Smooth muscle cell (in vitro differentiated cells): ENCODE data around the gene NAV2. TPM values are rescaled to one million over a fixed set of nuclear protein-coding genes. Genes with fewer than 3 reads are reported as not detected.

Experiments
- DNase-seq: peaks from one replicate; lab custom pipeline; 2025; ENCODE audit not compliant: unreplicated experiment; lab: John Stamatoyannopoulos, UW
- H2AFZ ChIP-seq: fragments of 200-600 bp; sonication (generic); 2 replicates; pipeline ENCODE4 v1.6.0; 2016; ENCODE audit warnings: antibody characterized with exemption, low read depth, mild to moderate bottlenecking
- H3F3A ChIP-seq: fragments of 200-600 bp; sonication (generic); 2 replicates; pipeline ENCODE4 v1.6.0; 2017; ENCODE audit warnings: antibody characterized with exemption, low read depth
- H3K27ac ChIP-seq: fragments of 200-600 bp; sonication (generic); 2 replicates; pipeline ENCODE4 v1.5.1; 2016; ENCODE audit warnings: low read depth, mild to moderate bottlenecking
- H3K27me3 ChIP-seq: fragments of 200-600 bp; sonication (generic); 2 replicates; pipeline ENCODE4 v1.6.1; 2016; ENCODE audit warnings: low read depth, mild to moderate bottlenecking
- H3K36me3 ChIP-seq: fragments of 200-600 bp; sonication (generic); 2 replicates; pipeline ENCODE4 v1.5.1; 2016; ENCODE audit warnings: low read depth
- H3K4me1 ChIP-seq: fragments of 200-600 bp; sonication (generic); 2 replicates; pipeline ENCODE4 v1.5.1; 2016; ENCODE audit warnings: low read depth
- H3K4me2 ChIP-seq: fragments of 200-600 bp; sonication (generic); 2 replicates; pipeline ENCODE4 v1.6.0; 2016; ENCODE audit warnings: mild to moderate bottlenecking
- H3K4me3 ChIP-seq: fragments of 200-600 bp; sonication (generic); 2 replicates; pipeline ENCODE4 v1.5.1; 2016; ENCODE audit warnings: mild to moderate bottlenecking
- H3K79me2 ChIP-seq: fragments of 200-600 bp; sonication (generic); 2 replicates; pipeline ENCODE4 v1.6.0; 2016; ENCODE audit warnings: low read depth, mild to moderate bottlenecking
- H3K9ac ChIP-seq: fragments of 200-600 bp; sonication (generic); 2 replicates; pipeline ENCODE4 v1.6.0; 2016; ENCODE audit warnings: low read depth
- H3K9me3 ChIP-seq: fragments of 200-600 bp; sonication (generic); replicated peaks from 2 replicates; pipeline ENCODE4 v1.5.1; 2016; ENCODE audit warnings: low read depth
- H4K20me1 ChIP-seq: fragments of 200-600 bp; sonication (generic); 2 replicates; pipeline ENCODE4 v1.6.0; 2016; ENCODE audit warnings: low read depth
- CTCF ChIP-seq: fragments of 200-600 bp; sonication (generic); IDR thresholded peaks from 2 replicates; pipeline ENCODE4 v1.5.1; 2017; ENCODE audit warnings: borderline replicate concordance, mild to moderate bottlenecking, antibody characterized with exemption; ENCODE audit not compliant: insufficient read depth, poor library complexity, severe bottlenecking
- WGBS: methylation state at CpG from one replicate; pipeline ENCODE4 v1.1.7; 2016; ENCODE audit warnings: low lambda C conversion rate; 5-methylcytosine and 5-hydroxymethylcytosine counted together
- polyA plus RNA-seq: library from polyadenylated mRNA; unstranded; fragments of >200 nt; fragmentation: Nextera tagmentation; extraction: Ambion mirVana; gene quantifications from 2 replicates; pipeline ENCODE4 v1.2.1, GENCODE V29; 2016
- total RNA-seq: library from RNA; depleted of rRNA; stranded (reverse); fragments of >200 nt; gene quantifications from 2 replicates; pipeline ENCODE4 v1.2.3, GENCODE V29; 2014

Gene NAV2
- total and polyA plus RNA-seq, 2 experiments from 2014 or later = 14.1 to 67.5 TPM

- no peak for DNase-seq
- Histone ChIP-seq H3K27me3 (no peaks in the 10 kb centered on the region), H3K27ac (peak overlapping the region; percentile 80), H3K4me1 (peaks cover 78% of the 10 kb centered on the region), H3K4me2 (peak overlapping the region; percentile 91), H2AFZ (no peak overlapping the region), H3F3A (peaks cover 39% of the 10 kb centered on the region), H3K79me2 (peaks cover 66% of the 10 kb centered on the region), H3K9me3 (no peaks in the 10 kb centered on the region), H4K20me1 (peaks cover 3% of the 10 kb centered on the region), H3K36me3 (no peaks in the 10 kb centered on the region), H3K9ac (no peak overlapping the region), H3K4me3 (peak overlapping the region; percentile 53)
- WGBS = 9% methylated on average over 8 of the region's 8 CpGs
- no peak for TF ChIP-seq CTCF
Measured at GRCh38 chr11:20025332-20025840, 312.7 kb downstream of the NAV2 start.

DNA sequence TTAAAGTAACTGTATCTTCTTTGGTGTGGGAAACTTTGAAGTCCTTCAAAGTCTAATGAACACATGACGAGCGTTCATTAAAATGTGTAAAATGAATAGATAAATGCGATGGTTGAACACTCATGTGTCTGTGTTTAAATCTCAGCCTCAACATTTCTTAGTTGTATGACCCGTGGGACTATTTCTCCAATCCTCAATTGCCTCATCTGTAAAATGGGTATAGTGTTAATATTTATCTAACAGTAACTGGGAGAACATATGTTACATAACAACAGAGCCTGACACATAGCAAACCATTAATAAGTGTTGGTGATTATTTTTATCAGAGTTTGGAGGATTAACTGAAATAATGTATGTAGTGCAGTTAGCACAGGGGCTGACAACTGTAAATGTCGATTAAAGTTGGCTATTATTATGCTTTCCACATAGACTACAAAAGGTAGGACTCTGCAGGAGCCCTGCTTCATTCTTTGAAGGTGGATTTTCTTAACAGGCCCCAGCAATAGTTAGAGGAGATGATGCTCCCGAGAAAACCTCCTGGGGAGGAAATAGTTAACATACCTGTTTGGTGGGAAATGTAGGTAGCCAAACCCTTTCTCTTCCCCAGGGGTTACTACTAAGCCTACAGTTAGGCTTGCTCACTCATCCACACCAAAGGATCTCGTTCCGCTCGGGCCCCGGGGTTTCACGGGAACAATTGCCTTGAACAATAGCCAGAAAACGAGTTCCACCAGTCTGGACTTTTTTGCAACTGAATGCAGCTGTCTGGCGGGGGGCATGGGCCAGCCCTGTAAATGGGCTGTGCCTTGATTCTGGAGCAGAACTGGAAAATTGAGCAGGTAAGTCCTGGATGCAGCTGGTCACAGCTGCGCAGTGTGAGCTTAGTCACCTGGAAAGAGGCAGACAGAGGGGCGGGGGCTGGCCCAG, 314.3 kb downstream of the NAV2 start:
- peaks cover 72% of the 10 kb centered on the region for H3K79me2 ChIP-seq
- TF ChIP-seq CTCF = no peak
- H3K4me2 ChIP-seq = peak overlapping the region; percentile 80
- peaks cover 29% of the 10 kb centered on the region for H3F3A ChIP-seq
- WGBS = 40% methylated on average over 15 of the region's 15 CpGs
- H3K4me1 ChIP-seq = peaks cover 78% of the 10 kb centered on the region
- H3K9ac ChIP-seq = peak overlapping the region; percentile 48
- H3K36me3 ChIP-seq = no peaks in the 10 kb centered on the region
- H2AFZ ChIP-seq = no peak overlapping the region
- no peaks in the 10 kb centered on the region for H3K27me3 ChIP-seq
- DNase-seq = no peak
- peaks cover 3% of the 10 kb centered on the region for H4K20me1 ChIP-seq
- H3K27ac ChIP-seq = peak overlapping the region; percentile 93
- H3K4me3 ChIP-seq = peak overlapping the region; percentile 26
- no peaks in the 10 kb centered on the region for H3K9me3 ChIP-seq

GRCh38 chr11:20027556-20028013, 314.9 kb downstream of the NAV2 start:
- Histone ChIP-seq H3K4me2 (peak overlapping the region; percentile 80), H3K9me3 (no peaks in the 10 kb centered on the region), H3K9ac (peak overlapping the region; percentile 48), H3K4me3 (peak overlapping the region; percentile 26), H3K27ac (peak overlapping the region; percentile 93), H3K79me2 (peaks cover 73% of the 10 kb centered on the region), H3F3A (peaks cover 24% of the 10 kb centered on the region), H3K27me3 (no peaks in the 10 kb centered on the region), H3K36me3 (no peaks in the 10 kb centered on the region), H3K4me1 (peaks cover 79% of the 10 kb centered on the region), H4K20me1 (peaks cover 3% of the 10 kb centered on the region), H2AFZ (no peak overlapping the region)
- WGBS = 4% methylated on average over 4 of the region's 4 CpGs
- TF ChIP-seq CTCF = no peak
- no peak for DNase-seq
